KBM-7 (cell line): ENCODE data around the gene TXNDC9.
A peak's percentile ranks its signal among the peaks of the same experiment; 100 is the strongest.
"Not testable (repeated sequence)": the region's sequence is repeated elsewhere in the genome, so short reads cannot be mapped to it uniquely, and the experiment has no call there.

Experiments
- DNase-seq: peaks from one replicate; pipeline ENCODE4 v3.0.0-alpha.2; 2015
- in situ Hi-C: fragments of 300-500 bp; cut with MboI; formaldehyde crosslinking; loops from 2 replicates; pipeline ENCODE4 v1.14.3; 2020; ENCODE audit warnings: low sequenced_read_pairs, low pct_unique_long_range_greater_than_20kb, mixed read lengths

The TXNDC9 gene

DNA sequence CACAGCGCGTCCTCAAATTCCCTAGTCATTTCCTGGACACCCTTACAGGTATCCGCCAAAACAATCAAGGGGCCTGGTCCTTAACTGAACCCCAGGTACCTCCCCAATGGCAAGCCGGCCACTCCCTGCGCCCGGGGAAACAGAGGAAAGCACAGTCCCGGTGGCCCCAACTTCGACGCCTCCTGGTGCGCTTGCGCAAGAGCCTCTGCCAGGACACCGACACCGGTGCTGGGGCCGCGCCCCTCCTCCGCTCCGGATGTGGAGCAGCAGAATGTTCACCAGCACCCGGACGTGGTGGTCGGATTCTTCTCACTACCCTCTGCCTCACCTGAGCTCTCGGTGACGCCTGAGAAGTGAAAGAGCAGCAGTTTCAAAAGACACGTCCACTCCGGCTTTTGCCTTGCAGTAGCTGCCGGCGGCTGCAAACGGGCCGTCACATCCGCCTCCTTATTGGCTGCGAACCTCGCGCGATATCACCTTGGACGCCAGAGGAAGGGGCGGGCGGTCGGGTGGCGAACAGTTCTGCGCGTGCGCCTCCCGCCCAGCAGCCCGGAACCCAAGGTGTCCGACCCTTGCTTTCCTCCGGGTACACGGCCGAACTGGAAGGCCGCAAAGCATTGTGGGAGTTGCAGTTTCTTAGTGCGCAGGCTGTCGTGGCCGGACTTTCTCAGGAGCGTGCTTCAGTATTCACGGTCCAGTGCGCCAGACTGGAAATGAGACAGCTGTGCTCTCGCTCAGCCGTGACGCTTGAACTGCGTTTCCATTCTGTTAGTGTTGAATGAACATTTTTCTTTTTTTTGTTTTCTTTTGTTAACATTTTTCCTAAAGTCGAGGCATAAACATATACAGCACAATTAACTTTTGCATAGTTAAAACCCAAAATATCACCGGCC lies at the start of gene TXNDC9:
Gene TXNDC9, minus strand, starts transcription at position 423 of the 893 bp plus-strand sequence. CDS start 3,123 bp downstream, outside the sequence.
- in situ Hi-C loops = no loop called here
- DNase-seq = peak; percentile 100

GRCh38 chr2:99382143-99382542 lies 46.0 kb upstream of the TXNDC9 start:
- in situ Hi-C loops = no loop called here
- DNase-seq = no peak

DNA sequence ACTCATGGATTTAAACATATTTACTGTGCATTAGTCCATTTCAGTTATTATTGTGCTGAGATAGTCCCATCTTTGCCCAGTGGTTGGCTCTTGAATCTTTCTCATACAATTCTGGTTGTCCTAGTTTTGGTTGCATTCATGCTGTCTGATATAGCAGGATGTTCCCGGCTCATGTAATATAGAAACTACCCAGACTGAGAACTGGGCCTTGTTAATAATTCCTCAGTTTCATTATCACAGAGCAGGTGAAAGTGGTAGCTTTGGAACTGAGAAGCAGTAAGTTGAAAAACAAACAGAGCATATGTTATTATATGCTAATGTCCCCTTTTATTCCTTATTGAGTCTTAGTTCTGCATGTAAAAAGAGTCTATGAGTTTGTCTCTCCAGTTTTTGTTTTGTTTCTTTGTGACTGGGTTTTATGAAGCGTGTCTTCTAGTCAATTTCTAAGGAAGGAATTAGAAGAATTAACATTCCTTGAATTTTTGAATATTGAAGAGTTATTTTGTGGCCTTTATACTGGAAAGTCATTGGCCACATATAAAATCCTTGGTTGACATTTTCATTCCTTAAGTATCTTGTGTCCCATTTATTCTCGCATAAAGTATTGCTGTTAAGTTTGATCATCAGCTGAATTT lies 44.4 kb upstream of the TXNDC9 start:
- in situ Hi-C loops = no loop called here
- DNase-seq = no peak

GRCh38 chr2:99377879-99378278 lies 41.7 kb upstream of the TXNDC9 start:
- in situ Hi-C loops = no loop called here

DNA sequence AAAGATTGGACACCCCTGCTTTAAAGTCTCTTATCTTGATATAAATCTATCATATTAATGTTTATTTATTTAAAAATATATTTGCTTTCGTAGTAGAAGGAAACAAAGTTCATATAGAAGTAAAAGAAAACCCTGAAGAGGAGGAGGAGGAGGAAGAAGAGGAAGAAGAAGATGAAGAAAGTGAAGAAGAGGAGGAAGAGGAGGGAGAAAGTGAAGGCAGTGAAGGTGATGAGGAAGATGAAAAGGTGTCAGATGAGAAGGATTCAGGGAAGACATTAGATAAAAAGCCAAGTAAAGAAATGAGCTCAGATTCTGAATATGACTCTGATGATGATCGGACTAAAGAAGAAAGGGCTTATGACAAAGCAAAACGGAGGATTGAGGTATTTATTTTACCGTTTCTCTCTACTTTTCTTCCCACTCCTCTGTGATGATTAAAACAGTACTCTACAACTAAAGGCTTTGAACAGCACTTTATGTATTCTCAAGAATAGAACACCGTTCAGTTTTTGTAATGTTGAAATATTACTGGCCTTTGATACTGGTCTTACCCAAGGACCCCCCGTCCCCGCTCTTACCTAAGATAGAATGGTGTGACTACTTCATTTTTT lies 40.2 kb upstream of the TXNDC9 start:
- in situ Hi-C loops = no loop called here
- no peak for DNase-seq

More at GRCh38 chr2:99377879-99378278, 41.7 kb upstream of the TXNDC9 start:
- no peak for DNase-seq

DNA sequence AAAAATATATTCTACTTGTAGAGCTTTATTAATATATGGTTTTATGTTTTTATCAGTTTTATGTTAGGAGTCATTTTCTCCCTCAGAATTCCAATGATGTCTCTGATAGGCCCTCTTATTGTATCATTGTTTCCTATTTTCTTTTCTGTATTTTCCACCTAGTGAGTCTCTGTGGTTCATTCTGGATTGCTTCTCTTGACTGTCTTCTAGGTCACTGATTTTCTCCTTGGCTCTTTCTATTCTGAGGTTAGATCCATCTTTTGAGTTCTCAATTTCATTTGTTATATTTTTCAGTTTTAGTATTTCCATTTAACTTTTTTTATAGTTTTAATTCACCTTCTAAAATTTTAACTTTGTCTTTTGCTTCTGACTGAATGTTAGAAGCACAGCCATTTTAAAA lies 38.6 kb upstream of the TXNDC9 start:
- in situ Hi-C loops = no loop called here
- no peak for DNase-seq

GRCh38 chr2:99373144-99373543 lies 37.0 kb upstream of the TXNDC9 start:
- in situ Hi-C loops = no loop called here
- DNase-seq = no peak

DNA sequence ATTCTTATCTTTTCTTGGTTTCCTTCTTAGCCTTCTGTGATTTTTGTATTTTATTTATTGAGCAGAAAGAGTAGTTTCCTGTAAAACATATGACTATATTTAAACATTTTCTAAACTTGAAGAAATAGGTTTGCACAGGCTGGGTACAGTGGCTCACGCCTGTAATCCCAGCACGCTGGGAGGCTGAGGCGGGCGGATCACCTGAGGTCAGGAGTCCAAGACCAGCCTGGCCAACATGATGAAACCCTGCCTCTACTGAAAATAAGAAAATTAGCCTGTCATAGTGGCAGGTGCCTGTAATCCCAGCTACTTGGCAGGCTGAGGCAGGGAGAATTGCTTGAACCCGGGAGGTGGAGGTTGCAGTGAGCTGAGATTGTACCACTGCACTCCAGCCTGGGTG lies 32.7 kb upstream of the TXNDC9 start:
- DNase-seq, in situ Hi-C loops: not testable (repeated sequence)

- in situ Hi-C loops = no loop called here
- DNase-seq = no peak
These were observed 29.5 kb upstream of the TXNDC9 start for GRCh38 chr2:99365661-99366060.

DNA sequence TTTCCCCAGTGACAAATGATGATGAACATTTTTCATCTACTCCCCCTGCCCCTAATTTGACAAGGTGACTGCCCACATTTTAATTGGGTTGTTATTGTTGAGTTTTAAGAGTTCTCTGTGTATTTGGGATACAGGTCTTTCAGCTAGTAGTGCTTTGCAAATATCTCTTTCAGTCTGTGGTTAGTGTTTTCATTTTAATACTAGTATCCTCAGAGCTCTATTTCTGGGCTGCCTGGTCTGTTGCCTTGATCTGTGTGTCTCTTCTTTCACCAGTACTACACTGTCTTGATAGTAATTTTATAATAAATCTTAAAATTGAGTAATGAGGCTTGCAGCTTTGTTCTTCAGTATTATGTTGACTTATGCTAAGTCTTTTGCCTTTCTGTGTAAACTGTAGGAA lies 20.7 kb upstream of the TXNDC9 start:
- in situ Hi-C loops = no loop called here
- DNase-seq = no peak

DNA sequence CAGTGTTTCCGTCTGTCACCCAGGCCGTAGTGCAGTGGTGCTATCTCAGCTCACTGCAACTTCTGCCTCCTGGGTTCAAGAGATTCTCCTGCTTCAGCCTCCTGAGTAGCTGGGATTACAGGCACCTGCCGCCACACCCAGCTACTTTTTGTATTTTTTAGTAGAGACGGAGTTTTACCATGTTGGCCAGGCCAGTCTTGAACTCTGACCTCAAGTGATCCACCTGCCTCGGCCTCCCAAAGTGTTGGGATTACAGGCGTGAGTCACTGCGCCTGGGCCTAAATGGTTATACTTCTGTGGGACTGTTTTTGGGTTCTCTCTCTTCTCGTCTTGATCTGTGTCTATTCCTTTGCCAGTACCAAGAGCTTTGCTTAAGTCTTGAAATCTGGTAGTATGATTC lies 18.7 kb upstream of the TXNDC9 start:
- not testable (repeated sequence) for DNase-seq

DNA sequence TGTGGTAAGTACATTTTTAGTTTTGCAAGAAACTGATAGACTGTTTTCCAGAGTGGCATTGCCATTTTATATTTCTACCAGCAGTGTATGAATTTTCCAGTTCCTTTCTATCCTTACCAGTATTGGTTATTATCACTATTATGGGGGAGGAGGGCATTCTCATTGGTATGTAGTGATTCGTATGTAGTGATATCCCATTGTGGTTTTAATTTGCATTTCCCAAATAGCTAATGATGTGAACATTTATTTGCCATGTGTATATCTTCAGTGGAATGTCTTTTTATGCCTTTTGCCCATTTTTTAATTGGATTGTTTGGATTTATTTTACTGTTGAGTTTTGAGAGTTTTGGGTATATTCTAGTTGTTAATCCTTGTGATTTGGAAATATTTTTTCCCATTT lies 17.9 kb upstream of the TXNDC9 start:
- no peak for DNase-seq
- in situ Hi-C loops = no loop called here

More for the DNA sequence above, 18.7 kb upstream of the TXNDC9 start:
- in situ Hi-C loops = not testable (repeated sequence)

GRCh38 chr2:99350194-99350593 lies 14.1 kb upstream of the TXNDC9 start:
- in situ Hi-C loops = no loop called here
- no peak for DNase-seq

DNA sequence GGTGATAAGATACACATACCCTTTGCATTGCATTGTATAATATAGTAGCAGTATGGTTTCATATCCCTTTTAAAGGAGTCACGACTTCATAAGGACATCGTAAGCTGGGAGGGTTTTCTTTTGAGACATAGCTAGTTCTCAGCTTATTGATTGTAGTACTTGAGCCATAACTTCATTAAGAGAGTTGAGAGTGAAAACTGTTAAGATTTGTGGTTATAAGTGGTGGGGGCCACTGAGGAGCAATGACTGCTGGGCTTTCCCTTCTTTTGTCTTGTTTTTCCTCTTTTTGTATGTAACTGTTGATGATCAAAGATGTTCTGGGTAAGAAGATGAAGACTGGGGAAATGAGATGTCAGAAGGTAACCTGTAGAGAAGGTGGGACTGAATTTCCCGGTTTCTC lies 12.0 kb upstream of the TXNDC9 start:
- no peak for DNase-seq
- in situ Hi-C loops = no loop called here

- no peak for DNase-seq
- in situ Hi-C loops = no loop called here
These were observed 10.1 kb upstream of the TXNDC9 start for GRCh38 chr2:99346218-99346617.

- DNase-seq, in situ Hi-C loops: not testable (repeated sequence)
These were observed 9.3 kb upstream of the TXNDC9 start for GRCh38 chr2:99345446-99345845.

DNA sequence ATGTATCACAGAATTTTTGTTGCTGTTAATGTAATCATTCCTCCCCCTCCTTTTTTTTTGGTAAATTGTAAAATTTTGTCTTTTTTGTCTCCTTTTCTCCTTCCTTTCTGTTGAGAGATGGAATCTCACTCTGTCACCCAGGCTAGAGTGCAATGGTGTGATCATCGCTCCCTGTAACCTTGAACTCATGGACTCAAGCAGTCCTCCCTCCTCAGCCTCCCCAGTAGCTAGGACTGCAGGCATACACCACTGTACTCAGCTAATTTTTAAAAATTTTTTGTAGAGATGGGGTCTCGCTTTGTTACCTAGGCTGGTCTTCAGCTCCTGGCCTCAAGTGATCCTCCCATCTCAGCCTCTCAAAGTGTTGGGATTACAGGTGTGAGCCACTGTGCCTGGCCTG lies 6.4 kb upstream of the TXNDC9 start:
- in situ Hi-C loops = no loop called here
- DNase-seq = no peak

- DNase-seq = no peak
- in situ Hi-C loops = no loop called here
These were observed 4.6 kb upstream of the TXNDC9 start for GRCh38 chr2:99340669-99341236.

DNA sequence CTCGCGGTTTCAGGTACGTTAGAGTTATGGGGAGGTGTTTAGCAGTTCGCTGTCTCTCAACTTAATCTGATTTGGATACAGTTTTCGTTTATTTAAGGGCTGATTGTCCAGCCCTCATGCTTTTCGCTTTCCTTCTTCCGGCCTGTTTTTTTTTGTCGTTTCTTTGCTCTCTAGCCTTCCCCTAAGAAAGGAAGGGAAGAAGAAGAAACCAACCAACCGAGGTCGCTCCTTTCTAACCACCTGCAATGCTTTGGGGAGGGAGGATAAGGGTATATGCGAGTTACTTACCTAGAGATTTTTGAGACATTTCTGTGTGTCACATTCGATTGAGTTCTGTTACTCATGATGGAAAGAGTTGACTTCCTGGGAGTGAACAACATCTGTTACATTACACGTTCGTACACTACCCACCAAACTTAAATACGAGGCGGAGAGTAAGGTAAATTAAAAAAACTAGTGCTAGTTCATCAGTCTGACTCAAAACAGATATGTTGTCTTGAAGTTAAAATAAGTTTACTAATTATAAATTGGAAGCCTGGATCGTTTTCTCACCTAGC lies 2.0 kb upstream of the TXNDC9 start:
- DNase-seq = peak; percentile 55
- in situ Hi-C loops = no loop called here
